ENCODE measurements around the gene TRIM67.

Gene TRIM67

DNA sequence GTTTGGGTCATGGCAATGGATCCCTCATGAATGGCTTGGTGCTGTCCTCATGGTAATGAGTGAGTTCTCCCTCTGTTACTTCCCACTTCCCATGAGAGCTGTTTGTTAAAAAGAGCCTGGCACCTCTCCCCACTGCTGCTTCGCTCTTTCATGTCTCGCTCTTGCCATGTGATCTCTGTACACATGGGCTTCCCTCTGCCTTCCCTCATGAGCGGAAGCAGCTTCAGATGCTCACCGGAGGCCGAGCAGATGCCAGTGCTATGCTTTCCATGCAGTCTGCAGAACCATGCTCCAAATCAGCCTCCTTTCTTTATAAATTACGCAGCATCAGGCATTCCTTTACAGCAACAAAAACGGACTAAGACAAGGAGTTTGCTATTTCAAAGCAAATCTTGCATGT lies 64.3 kb downstream of the TRIM67 start:
- no peak overlapping the region for H3K4me3 ChIP-seq (ENCODE audit: low read depth, low read length)
- DNase-seq (ENCODE audit: low read depth): no peak
- TF ChIP-seq, protein P1, sequence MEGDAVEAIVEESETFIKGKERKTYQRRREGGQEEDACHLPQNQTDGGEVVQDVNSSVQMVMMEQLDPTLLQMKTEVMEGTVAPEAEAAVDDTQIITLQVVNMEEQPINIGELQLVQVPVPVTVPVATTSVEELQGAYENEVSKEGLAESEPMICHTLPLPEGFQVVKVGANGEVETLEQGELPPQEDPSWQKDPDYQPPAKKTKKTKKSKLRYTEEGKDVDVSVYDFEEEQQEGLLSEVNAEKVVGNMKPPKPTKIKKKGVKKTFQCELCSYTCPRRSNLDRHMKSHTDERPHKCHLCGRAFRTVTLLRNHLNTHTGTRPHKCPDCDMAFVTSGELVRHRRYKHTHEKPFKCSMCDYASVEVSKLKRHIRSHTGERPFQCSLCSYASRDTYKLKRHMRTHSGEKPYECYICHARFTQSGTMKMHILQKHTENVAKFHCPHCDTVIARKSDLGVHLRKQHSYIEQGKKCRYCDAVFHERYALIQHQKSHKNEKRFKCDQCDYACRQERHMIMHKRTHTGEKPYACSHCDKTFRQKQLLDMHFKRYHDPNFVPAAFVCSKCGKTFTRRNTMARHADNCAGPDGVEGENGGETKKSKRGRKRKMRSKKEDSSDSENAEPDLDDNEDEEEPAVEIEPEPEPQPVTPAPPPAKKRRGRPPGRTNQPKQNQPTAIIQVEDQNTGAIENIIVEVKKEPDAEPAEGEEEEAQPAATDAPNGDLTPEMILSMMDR (IDR thresholded peaks at IDR 0.05; ENCODE audit: insufficient read depth, low read depth, low read length, missing control alignments): no peak

DNA sequence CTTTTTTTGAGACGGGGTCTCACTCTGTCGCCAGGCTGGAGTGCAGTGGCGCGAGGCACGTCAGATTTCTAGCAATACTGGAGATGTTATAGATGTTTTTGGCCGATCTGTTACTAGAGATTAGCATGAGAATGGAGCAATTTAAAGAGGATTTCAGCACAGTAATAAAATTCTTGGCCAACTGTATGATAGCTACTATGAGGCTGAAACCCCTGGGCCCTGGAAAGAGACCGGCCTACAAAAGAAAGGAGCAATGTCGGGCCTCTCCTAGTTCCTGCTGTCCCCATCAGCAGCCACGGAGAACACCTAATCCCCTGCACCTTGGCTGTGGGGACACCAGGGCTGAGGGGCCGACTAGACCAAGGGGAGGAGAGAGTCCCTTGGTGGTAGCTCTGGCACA lies 69.7 kb downstream of the TRIM67 start:
- TF ChIP-seq, protein P1 (IDR thresholded peaks at IDR 0.05; ENCODE audit: insufficient read depth, low read depth, low read length, missing control alignments): no peak
- no peak overlapping the region for H3K4me3 ChIP-seq (ENCODE audit: low read depth, low read length)
- no peak for DNase-seq (ENCODE audit: low read depth)

DNA sequence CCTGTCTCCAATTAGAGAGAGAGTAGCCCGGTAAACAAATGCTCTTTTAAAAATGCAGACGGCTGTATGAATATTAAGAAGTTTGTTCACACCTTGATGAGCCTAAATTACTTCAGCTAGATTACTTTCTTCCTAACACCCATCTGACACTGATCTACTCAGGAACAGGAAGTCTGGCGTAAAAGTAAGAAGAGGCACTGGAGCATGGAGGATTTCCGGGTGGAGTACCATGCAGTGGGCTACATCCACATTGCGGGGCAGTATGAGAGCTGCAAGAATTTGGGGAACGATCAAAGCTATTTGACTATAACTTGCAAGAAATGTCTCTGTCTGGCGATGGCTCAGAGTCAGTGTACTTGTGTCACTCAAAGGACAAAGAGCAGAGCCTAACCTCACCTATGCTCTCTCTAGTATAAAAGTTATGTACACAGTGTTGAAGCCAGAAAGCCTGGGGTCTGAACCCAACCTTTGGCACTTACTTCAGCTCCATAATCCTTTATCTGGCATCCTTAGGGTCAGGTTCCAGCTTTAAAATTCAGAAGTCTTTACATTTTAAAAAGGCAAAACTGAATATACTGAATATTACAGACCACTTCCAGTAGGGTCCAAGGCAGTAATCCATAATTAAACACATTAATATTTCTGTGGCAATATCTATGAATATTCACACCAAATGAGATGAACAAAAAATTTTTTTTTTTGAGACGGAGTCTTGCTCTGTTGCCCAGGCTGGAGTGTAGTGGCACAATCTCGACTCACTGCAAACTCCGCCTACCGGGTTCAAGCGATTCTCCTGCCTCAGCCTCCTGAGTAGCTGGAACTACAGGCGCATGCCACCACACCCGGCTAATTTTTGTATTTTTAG lies 71.2 kb downstream of the TRIM67 start:
- H3K4me3 ChIP-seq (ENCODE audit: low read depth, low read length): no peak overlapping the region
- peak; percentile 18 for DNase-seq (ENCODE audit: low read depth)
- TF ChIP-seq, protein P1 (IDR thresholded peaks at IDR 0.05; ENCODE audit: insufficient read depth, low read depth, low read length, missing control alignments): no peak

DNA sequence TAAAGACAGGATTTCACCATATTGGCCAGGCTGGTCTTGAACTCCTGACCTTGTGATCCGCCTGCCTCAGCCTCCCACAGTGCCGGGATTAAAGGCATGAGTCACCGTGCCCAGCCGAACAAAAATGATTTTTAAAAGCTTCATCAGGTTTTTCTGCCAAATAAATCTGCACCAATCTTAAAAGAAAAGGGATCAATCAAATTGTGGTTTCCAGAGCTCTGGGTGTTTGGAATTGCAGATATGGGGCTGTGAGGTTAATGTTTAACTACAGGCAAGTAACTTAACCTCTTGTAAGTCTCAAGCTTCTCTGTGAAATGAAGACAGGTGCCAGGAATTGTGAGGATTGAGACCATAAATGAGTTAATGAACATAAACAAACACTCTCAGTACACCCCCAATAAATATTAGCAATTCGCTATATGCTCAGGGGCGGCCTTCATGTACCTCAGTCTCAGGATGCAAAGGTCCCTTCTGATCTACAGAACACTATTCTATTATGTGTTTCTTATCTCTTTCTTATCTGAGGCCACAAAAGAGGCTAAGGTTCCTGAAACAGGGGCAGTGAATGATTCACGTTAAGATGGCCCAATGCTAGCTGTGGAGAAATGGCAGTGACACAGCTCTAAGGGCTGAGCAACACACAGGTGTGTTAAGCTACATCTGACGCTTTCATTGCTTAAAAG lies 72.0 kb downstream of the TRIM67 start:
- DNase-seq (ENCODE audit: low read depth): no peak
- no peak overlapping the region for H3K4me3 ChIP-seq (ENCODE audit: low read depth, low read length)
- TF ChIP-seq, protein P1 (IDR thresholded peaks at IDR 0.05; ENCODE audit: insufficient read depth, low read depth, low read length, missing control alignments): no peak

DNA sequence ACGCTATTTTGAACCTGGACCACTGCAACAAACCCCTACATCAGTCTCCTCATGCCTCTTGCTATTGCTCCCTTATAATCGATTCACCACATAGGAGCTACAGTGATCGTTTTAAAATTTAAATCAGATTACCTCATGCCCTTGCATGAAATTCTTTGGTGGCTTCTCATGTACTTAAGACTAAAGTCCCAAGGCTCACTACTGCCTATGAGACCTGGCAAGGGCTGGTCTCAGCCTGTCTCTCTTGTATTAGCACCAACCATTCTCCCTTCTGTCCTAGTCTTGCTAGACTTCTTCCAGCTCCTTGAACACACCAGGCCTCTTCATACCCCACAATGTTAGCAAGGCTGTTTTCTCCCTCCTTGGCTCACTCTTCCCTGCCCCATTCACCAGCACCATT lies 72.6 kb downstream of the TRIM67 start:
- TF ChIP-seq, protein P1 (IDR thresholded peaks at IDR 0.05; ENCODE audit: insufficient read depth, low read depth, low read length, missing control alignments): no peak
- DNase-seq (ENCODE audit: low read depth): no peak
- H3K4me3 ChIP-seq (ENCODE audit: low read depth, low read length): no peak overlapping the region

DNA sequence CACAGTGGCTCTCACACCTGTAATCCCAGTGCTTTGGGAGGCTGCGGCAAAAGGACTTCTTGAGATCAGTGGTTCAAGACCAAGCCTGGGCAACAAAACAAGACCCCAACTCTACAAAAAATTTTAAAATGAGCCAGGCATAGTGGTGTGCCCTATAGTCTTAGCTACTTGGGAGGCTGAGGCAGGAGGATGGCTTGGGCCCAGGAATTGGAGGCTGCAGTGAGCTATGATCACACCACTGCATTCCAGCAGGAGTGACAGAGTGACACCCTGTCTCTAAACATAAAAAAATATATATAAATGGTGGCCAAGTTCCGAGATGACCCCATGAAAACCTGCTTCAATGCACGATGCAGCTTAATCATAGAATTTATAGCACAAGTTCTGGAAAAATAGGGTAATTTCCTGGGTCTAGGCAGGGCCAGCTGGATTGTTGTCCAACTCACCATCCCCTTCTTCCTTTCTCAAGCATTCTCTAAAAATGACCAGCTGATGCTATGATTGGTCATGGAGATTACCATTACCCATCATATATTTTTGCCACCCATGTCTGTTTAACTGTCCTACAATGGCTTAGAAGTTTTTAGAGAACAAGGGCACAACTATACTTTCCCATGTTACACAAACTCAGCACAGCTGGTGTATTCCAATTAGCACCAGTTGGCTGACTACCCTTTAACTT lies 73.8 kb downstream of the TRIM67 start:
- TF ChIP-seq, protein P1 (IDR thresholded peaks at IDR 0.05; ENCODE audit: insufficient read depth, low read depth, low read length, missing control alignments): no peak
- no peak overlapping the region for H3K4me3 ChIP-seq (ENCODE audit: low read depth, low read length)
- no peak for DNase-seq (ENCODE audit: low read depth)

Measured in GM12865 (cell line).